Immature natural killer cell (primary cell): ENCODE results near the gene TCN2. TPM values are rescaled to one million over a fixed set of nuclear protein-coding genes. Genes with fewer than 3 reads are reported as not detected.

Source experiments
- DNase-seq, 3 donors: peaks; one replicate each; pipeline ENCODE4 v3.0.0; 2022; ENCODE audit warnings: mixed read lengths in 1 of 3
- H3K27ac Mint-ChIP-seq, 6 donors: one replicate each; pipeline ENCODE4 v1.8.0; 2020; ENCODE audit warnings: mixed read lengths in 6 of 6, mild to moderate bottlenecking in 5 of 6, inconsistent platforms in 4 of 6, moderate library complexity in 3 of 6
- H3K27me3 Mint-ChIP-seq, 3 donors: one replicate each; pipeline ENCODE4 v1.8.0; 2020 to 2021; ENCODE audit warnings: low read depth in 3 of 3, mild to moderate bottlenecking in 3 of 3, mixed read lengths in 3 of 3, moderate library complexity in 3 of 3, inconsistent platforms in 1 of 3
- H3K36me3 Mint-ChIP-seq, 3 donors: one replicate each; pipeline ENCODE4 v1.8.0; 2020; ENCODE audit warnings: mixed read lengths in 3 of 3, inconsistent platforms in 2 of 3, mild to moderate bottlenecking in 2 of 3
- H3K4me1 Mint-ChIP-seq, 2 donors: one replicate each; pipeline ENCODE4 v1.8.0; 2020; ENCODE audit warnings: inconsistent platforms in 2 of 2, mild to moderate bottlenecking in 2 of 2, mixed read lengths in 2 of 2, moderate library complexity in 1 of 2
- H3K4me3 Mint-ChIP-seq, 5 donors: one replicate each; pipeline ENCODE4 v1.8.0; 2020; ENCODE audit warnings: mild to moderate bottlenecking in 5 of 5, mixed read lengths in 5 of 5, inconsistent platforms in 3 of 5, moderate library complexity in 3 of 5
- H3K9me3 Mint-ChIP-seq, 6 donors: one replicate each; pipeline ENCODE4 v1.8.0; 2020; ENCODE audit warnings: mild to moderate bottlenecking in 6 of 6, mixed read lengths in 6 of 6, inconsistent platforms in 4 of 6, moderate library complexity in 3 of 6
- polyA plus RNA-seq, 3 donors: library from polyadenylated mRNA; unstranded; fragments of 300-500 nt; fragmentation: Illumina TruSeq; gene quantifications; one replicate each; pipeline ENCODE4 v1.2.3, GENCODE V29; 2021

The TCN2 gene
- polyA plus RNA-seq, 3 donors from 2014 or later: 0.14 to 0.59 TPM; not detected in 1

- DNase-seq: no peak
- Mint-ChIP-seq H3K4me1 (peaks cover 0 to 1% of the 10 kb centered on the region in 2 donors), H3K27me3 (peaks cover 2 to 4% (median 3%) of the 10 kb centered on the region in 3 donors), H3K27ac (no peak overlapping the region), H3K36me3 (peaks cover 5 to 15% (median 9%) of the 10 kb centered on the region in 3 donors), H3K4me3 (no peak overlapping the region), H3K9me3 (no peaks in the 10 kb centered on the region)
These were observed 34.8 kb upstream of the TCN2 start for GRCh38 chr22:30572210-30572609.

- peaks cover 9 to 23% (median 10%) of the 10 kb centered on the region in 3 donors for H3K36me3 Mint-ChIP-seq
- H3K27me3 Mint-ChIP-seq: peaks cover 0 to 4% (median 2%) of the 10 kb centered on the region in 3 donors
- H3K27ac Mint-ChIP-seq: no peak overlapping the region
- DNase-seq: no peak
- peaks cover 0 to 1% of the 10 kb centered on the region in 2 donors for H3K4me1 Mint-ChIP-seq
- no peak overlapping the region for H3K4me3 Mint-ChIP-seq
- H3K9me3 Mint-ChIP-seq: no peaks in the 10 kb centered on the region
These were observed 34.0 kb upstream of the TCN2 start for GRCh38 chr22:30572840-30573593.

- Mint-ChIP-seq H3K27me3 (peaks cover 0 to 4% (median 2%) of the 10 kb centered on the region in 3 donors), H3K4me1 (peaks cover 0 to 1% of the 10 kb centered on the region in 2 donors), H3K9me3 (no peaks in the 10 kb centered on the region), H3K27ac (no peak overlapping the region), H3K4me3 (no peak overlapping the region), H3K36me3 (peaks cover 9 to 28% (median 10%) of the 10 kb centered on the region in 3 donors)
- no peak for DNase-seq
These were observed 33.3 kb upstream of the TCN2 start for GRCh38 chr22:30573594-30574094.

DNA sequence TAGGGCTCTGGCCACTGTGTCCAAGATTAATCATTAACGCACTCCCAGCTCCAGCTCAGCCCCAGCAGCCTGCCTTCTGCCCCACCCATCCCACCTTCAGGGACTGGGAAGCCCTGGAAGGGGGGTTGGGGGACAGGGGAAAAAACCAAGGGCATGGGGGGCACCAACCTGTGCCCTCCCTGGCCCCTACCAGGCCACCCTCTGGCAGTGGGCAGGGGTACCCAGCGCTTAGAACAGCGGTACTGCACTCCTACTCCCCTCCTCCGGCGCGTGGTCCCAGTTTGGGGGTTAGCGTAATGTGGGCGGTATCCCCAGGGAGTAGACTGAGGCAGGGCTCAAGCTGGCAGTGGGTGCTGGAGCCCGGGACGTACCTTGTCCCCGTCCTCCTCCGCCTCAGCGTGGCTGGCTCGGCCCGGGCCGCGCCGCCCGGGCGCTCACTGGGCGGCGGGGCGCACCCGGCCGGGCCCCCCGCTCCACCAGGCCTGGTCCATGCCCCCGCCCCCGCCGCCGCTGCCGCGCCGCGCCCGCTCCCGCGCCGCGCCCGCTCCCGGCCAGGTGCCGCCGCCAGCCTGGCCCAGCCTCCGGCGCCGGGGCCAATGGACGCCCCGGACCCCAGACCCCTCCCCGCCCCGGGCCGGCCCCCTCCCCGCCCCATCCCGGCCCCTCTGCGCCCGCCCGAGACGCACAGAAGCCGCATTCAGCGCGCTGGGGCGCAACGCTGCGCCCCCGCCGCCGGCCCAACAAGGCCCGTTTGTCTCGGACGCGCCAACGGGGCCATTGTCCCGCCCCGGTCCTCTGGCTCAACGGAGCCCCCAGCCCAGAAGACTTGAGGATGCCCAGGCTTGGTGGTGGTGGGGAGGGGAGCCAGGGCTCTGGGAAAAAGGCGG lies 32.6 kb upstream of the TCN2 start, which contains the start of gene GAL3ST1:
GAL3ST1 (minus strand) TSS at position 571 of the 887 bp plus-strand sequence. CDS start 17,273 bp downstream, outside the sequence.
- peaks cover 0 to 4% (median 4%) of the 10 kb centered on the region in 3 donors for H3K27me3 Mint-ChIP-seq
- no peak within 1 kb of the TSS for H3K27ac Mint-ChIP-seq
- no peaks in the 10 kb centered on the region for H3K9me3 Mint-ChIP-seq
- peaks cover 9 to 35% (median 16%) of the 10 kb centered on the region in 3 donors for H3K36me3 Mint-ChIP-seq
- peak within 1 kb of the TSS in 1 of 5 donors; percentile 21 for H3K4me3 Mint-ChIP-seq
- peaks cover 0 to 1% of the 10 kb centered on the region in 2 donors for H3K4me1 Mint-ChIP-seq
- no peak for DNase-seq

DNA sequence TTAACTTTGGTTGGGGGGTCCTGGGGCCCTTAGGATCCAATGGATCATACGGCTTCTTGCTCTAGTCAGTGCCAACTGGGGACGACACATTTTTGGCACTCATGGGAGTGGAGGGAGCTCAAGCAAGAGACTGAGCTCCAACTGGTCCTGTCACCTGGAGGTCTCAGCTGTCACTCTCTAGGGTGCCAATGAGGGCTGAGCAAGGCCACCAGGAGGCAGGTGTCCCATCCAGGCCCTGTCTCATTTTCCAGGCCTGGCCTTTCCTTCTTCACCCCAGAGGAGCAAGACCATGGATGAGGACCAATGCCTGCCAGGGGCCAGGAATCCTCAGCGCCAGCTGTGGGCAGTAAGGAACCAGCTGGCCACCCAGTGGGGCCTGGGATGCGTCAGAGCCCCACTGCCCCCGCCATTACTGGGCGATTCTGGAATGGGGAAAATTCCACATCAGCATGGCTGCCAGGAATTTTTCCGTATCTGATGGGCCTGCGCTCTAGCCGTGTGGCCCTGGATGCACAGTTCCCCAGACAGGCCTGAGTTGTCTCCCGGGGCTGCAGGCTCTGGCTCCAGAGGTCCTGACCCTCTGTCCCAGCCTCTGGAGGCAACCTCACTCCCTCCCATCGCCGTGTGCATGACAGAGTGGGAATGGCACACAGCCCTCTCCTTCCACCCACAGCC lies 31.8 kb upstream of the TCN2 start:
- Mint-ChIP-seq H3K36me3 (peaks cover 12 to 43% (median 21%) of the 10 kb centered on the region in 3 donors), H3K4me1 (peaks cover 0 to 1% of the 10 kb centered on the region in 2 donors), H3K27ac (no peak overlapping the region), H3K27me3 (peaks cover 0 to 4% (median 4%) of the 10 kb centered on the region in 3 donors), H3K9me3 (no peaks in the 10 kb centered on the region), H3K4me3 (peak overlapping the region in 1 of 5 donors; percentile 21)
- no peak for DNase-seq

DNA sequence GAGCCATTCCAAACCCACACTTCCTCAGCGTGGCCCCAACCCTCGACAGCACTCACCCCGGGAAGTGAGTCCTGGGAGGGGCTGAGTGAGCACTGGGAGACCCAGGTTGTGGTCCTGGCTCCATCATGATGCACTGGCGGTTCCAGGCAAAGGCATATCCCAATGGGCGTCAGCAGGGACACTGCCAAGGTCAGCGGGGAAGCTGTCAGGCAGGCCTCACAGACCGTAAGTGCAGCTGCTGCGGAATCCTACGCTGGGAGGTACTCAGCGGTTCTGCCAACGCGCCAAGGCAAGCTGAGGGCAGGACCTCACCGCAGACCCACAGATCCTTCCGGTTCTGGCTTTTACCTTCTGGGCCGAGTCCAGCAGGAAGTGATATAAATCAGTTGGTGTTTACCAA lies 31.1 kb upstream of the TCN2 start:
- no peaks in the 10 kb centered on the region for H3K9me3 Mint-ChIP-seq
- H3K27ac Mint-ChIP-seq: peak overlapping the region in 1 of 6 donors; percentile 45
- peaks cover 0 to 4% (median 4%) of the 10 kb centered on the region in 3 donors for H3K27me3 Mint-ChIP-seq
- H3K36me3 Mint-ChIP-seq: peaks cover 14 to 50% (median 23%) of the 10 kb centered on the region in 3 donors
- peaks cover 0 to 1% of the 10 kb centered on the region in 2 donors for H3K4me1 Mint-ChIP-seq
- no peak overlapping the region for H3K4me3 Mint-ChIP-seq
- DNase-seq: no peak

DNA sequence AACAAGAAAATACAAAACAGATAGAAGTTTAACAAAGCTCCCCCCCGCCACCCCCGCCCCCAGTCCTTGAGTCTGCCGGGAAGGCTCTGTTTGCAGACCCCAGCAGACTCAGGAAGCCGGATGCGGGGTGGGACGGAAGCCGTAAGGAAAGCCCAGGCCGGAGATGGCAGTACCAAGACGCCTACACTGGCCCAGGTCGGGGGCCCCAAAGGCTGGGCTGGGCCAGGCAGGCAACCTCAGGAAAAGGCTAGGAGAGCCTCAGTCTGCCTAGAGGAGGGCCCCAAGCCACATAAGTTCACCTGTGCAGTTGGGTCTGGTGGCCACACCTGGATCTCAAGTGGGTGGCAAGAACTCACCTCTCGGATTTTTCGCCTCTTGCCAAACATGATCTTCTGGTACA lies 28.5 kb upstream of the TCN2 start:
- peaks cover 18 to 53% (median 23%) of the 10 kb centered on the region in 3 donors for H3K36me3 Mint-ChIP-seq
- H3K27me3 Mint-ChIP-seq: peaks cover 0 to 4% (median 3%) of the 10 kb centered on the region in 3 donors

DNA sequence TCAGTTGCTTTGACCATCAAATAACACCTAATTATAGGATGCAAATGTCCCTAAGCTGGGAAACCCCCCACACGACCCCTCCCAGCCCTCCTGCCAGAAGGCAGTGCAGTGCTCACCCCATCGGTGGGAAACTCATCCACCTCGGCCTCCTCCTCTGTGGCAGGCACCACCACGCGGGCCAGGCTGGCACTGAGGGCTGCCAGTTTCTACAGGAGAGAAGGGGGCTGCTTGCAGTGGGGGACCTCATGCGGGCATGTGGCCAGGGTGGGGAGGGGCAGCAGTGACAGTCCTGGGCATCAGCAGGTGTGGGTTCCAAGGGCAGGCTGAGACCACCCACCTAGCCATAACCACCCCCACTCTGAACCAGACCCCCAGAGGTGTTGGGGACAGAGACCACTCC lies 26.1 kb upstream of the TCN2 start:
- H3K4me3 Mint-ChIP-seq: no peak overlapping the region
- peaks cover 14 to 60% (median 27%) of the 10 kb centered on the region in 3 donors for H3K36me3 Mint-ChIP-seq

More for the DNA sequence above, 28.5 kb upstream of the TCN2 start:
- no peak overlapping the region for H3K4me3 Mint-ChIP-seq
- peaks cover 0 to 1% of the 10 kb centered on the region in 2 donors for H3K4me1 Mint-ChIP-seq
- no peaks in the 10 kb centered on the region for H3K9me3 Mint-ChIP-seq
- DNase-seq: no peak
- no peak overlapping the region for H3K27ac Mint-ChIP-seq

DNA sequence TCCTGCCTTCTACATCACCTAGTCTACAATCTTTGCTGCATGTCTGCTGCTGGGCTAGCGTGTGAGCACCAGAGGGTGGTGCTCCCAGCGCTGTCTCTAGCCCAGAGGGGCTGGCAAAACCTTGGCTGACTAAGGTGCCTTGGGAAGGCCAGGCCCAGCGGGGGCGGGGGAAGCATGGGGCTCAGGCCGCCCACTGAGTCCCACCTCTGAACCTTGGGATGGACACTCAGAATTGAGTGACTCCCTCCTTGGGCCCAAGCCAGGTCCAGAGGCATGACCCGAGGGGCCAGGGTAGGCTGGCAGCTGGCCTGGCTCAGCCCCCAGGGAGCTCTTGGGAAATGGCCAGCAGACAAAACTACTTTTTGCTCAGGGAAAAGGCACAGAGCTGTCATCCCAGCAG lies 24.9 kb upstream of the TCN2 start:
- H3K27ac Mint-ChIP-seq: no peak overlapping the region
- no peaks in the 10 kb centered on the region for H3K4me1 Mint-ChIP-seq
- no peak for DNase-seq
- H3K27me3 Mint-ChIP-seq: peaks cover 0 to 5% (median 0%) of the 10 kb centered on the region in 3 donors
- peaks cover 13 to 58% (median 31%) of the 10 kb centered on the region in 3 donors for H3K36me3 Mint-ChIP-seq
- no peak overlapping the region for H3K4me3 Mint-ChIP-seq
- no peaks in the 10 kb centered on the region for H3K9me3 Mint-ChIP-seq

More for the DNA sequence above, 26.1 kb upstream of the TCN2 start:
- no peak overlapping the region for H3K27ac Mint-ChIP-seq
- no peaks in the 10 kb centered on the region for H3K4me1 Mint-ChIP-seq
- H3K9me3 Mint-ChIP-seq: no peaks in the 10 kb centered on the region
- DNase-seq: no peak
- peaks cover 0 to 3% (median 2%) of the 10 kb centered on the region in 3 donors for H3K27me3 Mint-ChIP-seq

DNA sequence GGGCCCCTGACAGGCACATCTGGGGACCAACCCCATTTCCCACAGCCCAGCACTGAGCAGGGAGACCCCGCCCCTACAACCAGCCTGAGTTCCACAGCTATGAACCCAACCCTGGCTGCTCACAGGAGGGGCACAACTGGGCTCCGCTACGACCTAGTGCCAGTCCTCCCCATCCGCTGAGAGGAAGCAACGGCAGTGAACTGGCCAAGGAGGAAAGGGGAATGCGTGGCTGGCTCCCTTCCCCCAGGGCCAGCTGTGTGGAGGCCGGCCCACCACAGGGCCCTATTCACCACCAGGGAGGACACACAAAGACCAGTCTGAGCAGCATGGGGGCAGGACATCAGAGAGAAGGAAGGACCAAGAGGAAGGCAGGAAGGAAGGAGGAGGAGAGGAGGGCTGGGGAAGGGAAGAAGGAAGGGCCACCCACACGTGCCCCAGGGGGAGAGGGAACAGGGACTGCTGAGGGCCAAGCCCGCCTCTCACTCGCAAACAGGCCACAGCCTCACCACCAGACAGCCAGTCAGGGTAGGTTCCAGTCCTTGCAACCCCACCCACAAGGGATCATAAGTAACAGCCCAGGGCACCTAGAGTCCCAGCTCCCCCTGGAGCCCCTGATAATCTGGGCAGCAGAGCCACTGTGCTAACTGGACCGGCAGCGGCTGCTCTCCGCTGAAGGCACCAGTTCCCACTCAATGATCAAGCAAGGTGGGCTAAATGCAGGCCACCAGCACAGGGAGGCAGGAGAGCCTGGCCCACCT lies 24.0 kb upstream of the TCN2 start:
- DNase-seq: no peak
- Mint-ChIP-seq H3K27me3 (peaks cover 0 to 5% (median 0%) of the 10 kb centered on the region in 3 donors), H3K4me3 (no peak overlapping the region), H3K4me1 (no peaks in the 10 kb centered on the region), H3K36me3 (peaks cover 14 to 55% (median 32%) of the 10 kb centered on the region in 3 donors), H3K27ac (no peak overlapping the region), H3K9me3 (no peaks in the 10 kb centered on the region)

GRCh38 chr22:30584441-30584840 lies 22.5 kb upstream of the TCN2 start:
- H3K9me3 Mint-ChIP-seq: no peaks in the 10 kb centered on the region
- DNase-seq: no peak
- H3K27me3 Mint-ChIP-seq: peaks cover 0 to 3% (median 0%) of the 10 kb centered on the region in 3 donors
- H3K27ac Mint-ChIP-seq: no peak overlapping the region
- no peak overlapping the region for H3K4me3 Mint-ChIP-seq
- no peaks in the 10 kb centered on the region for H3K4me1 Mint-ChIP-seq
- H3K36me3 Mint-ChIP-seq: peaks cover 17 to 49% (median 28%) of the 10 kb centered on the region in 3 donors

DNA sequence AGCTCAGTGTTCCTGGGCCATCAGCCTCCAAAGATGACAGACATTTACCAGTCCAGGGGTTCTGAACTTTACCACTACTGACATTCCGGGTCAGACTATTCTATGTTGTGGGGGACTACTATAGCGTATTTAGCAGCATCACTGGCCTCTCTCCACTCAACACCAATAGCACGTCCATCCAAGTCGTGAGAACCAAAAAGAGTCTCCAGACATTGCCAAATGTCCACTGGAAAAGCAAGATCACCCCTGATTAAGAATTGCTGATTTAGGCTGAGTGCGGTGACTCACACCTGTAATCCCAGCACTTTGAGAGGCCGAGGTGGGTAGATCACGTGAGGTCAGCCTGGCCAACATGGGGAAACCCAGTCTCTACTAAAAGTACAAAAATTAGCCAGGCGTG lies 20.6 kb upstream of the TCN2 start:
- DNase-seq: no peak
- Mint-ChIP-seq H3K4me1 (peaks cover 0 to 2% of the 10 kb centered on the region in 2 donors), H3K27me3 (peaks cover 0 to 3% (median 0%) of the 10 kb centered on the region in 3 donors), H3K9me3 (no peaks in the 10 kb centered on the region), H3K36me3 (peaks cover 9 to 31% (median 22%) of the 10 kb centered on the region in 3 donors), H3K27ac (no peak overlapping the region), H3K4me3 (no peak overlapping the region)
